GM18526 (cell line): ENCODE results near the gene SLC10A3.
A peak's percentile ranks its signal among the peaks of the same experiment; 100 is the strongest.

ENCODE experiments used
- POLR2A ChIP-seq: IDR thresholded peaks from 3 replicates; pipeline ENCODE4 v1.6.1; 2011; ENCODE audit not compliant: insufficient read length; ENCODE audit errors: extremely low read depth

The SLC10A3 gene

GRCh38 chrX:154490021-154490413, 412 bp downstream of the SLC10A3 start:
- no peak for TF ChIP-seq POLR2A

- no peak for TF ChIP-seq POLR2A
Measured at GRCh38 chrX:154489182-154489581, 1.2 kb downstream of the SLC10A3 start.

GRCh38 chrX:154488336-154489075, 1.9 kb downstream of the SLC10A3 start:
- no peak for TF ChIP-seq POLR2A

GRCh38 chrX:154487518-154488290, 2.7 kb downstream of the SLC10A3 start:
- TF ChIP-seq POLR2A = no peak

GRCh38 chrX:154486396-154487207, 3.8 kb downstream of the SLC10A3 start, which contains the start of gene UBL4A:
Gene UBL4A (minus strand): TSS chrX:154486615. CDS start chrX:154486584, 31 bp downstream.
- peak; percentile 17 for TF ChIP-seq POLR2A

- TF ChIP-seq POLR2A = no peak
Measured at GRCh38 chrX:154486052-154486395, 4.4 kb downstream of the SLC10A3 start.

GRCh38 chrX:154485150-154486051, 5.0 kb downstream of the SLC10A3 start:
- no peak for TF ChIP-seq POLR2A

- no peak for TF ChIP-seq POLR2A
Measured at GRCh38 chrX:154484255-154485149, 5.9 kb downstream of the SLC10A3 start.

GRCh38 chrX:154483325-154483724, 7.1 kb downstream of the SLC10A3 start:
- no peak for TF ChIP-seq POLR2A

GRCh38 chrX:154482786-154483185, 7.6 kb downstream of the SLC10A3 start:
- no peak for TF ChIP-seq POLR2A

- no peak for TF ChIP-seq POLR2A
Measured at GRCh38 chrX:154481911-154482601, 8.4 kb downstream of the SLC10A3 start.

- TF ChIP-seq POLR2A = no peak
Measured at GRCh38 chrX:154481195-154481594, 9.2 kb downstream of the SLC10A3 start.
